Esophagus squamous epithelium (tissue), 5 donors: Measurements from ENCODE around the gene TRERF1. TPM values are rescaled to one million over a fixed set of nuclear protein-coding genes. Genes with fewer than 3 reads are reported as not detected.

Source experiments
- DNase-seq: peaks from one replicate; lab custom pipeline; 2025; lab: John Stamatoyannopoulos, UW
- H3K27ac ChIP-seq, 4 donors: fragments of 200-600 bp; sonication (generic); one replicate each; pipeline ENCODE4 v1.5.1; 2016 to 2019; ENCODE audit warnings: mild to moderate bottlenecking in 1 of 4
- H3K27me3 ChIP-seq, 4 donors: fragments of 200-600 bp; sonication (generic); 1 replicate in 3 of 4; 2 replicates in 1 of 4; pipeline versions ENCODE4 v1.5.1 to v1.6.0; 2017 to 2021; ENCODE audit warnings: antibody characterized with exemption in 1 of 4
- H3K36me3 ChIP-seq, 3 donors: fragments of 200-600 bp; sonication (generic); one replicate each; pipeline ENCODE4 v1.5.1; 2016 to 2019
- H3K4me1 ChIP-seq, 3 donors: fragments of 200-600 bp; sonication (generic); one replicate each; pipeline ENCODE4 v1.5.1; 2017 to 2019
- H3K4me3 ChIP-seq, 4 donors: fragments of 200-600 bp; sonication (generic); 1 replicate in 3 of 4; 2 replicates in 1 of 4; pipeline ENCODE4 v1.5.1; 2016 to 2019; ENCODE audit warnings: mild to moderate bottlenecking in 2 of 4, moderate library complexity in 1 of 4
- H3K9me3 ChIP-seq, 3 donors: fragments of 200-600 bp; sonication (generic); one replicate each; pipeline ENCODE4 v1.5.1; 2016 to 2019
- CTCF ChIP-seq, 6 experiments: fragments of 450-650 bp in 4 of 6; fragments of 200-600 bp in 2 of 6; sonication (generic) in 2 of 6; IDR thresholded peaks; one replicate each; pipeline ENCODE4 v1.5.1; 2016 to 2019; ENCODE audit warnings: antibody characterized with exemption in 6 of 6, mild to moderate bottlenecking in 4 of 6, moderate library complexity in 4 of 6
- POLR2A ChIP-seq, 4 donors: fragments of 450-650 bp; IDR thresholded peaks; one replicate each; pipeline ENCODE4 v1.6.1; 2017; ENCODE audit warnings: antibody characterized with exemption in 4 of 4, mild to moderate bottlenecking in 4 of 4, moderate library complexity in 3 of 4
- WGBS, 2 donors: methylation state at CpG; one replicate each; pipeline ENCODE4 v1.1.5; 2018; 5-methylcytosine and 5-hydroxymethylcytosine counted together
- intact Hi-C: fragments of 100-400 bp; cut with DNase I; formaldehyde crosslinking; loops from one replicate; pipeline ENCODE4 v1.15.0; 2022
- total RNA-seq, 4 donors: library from RNA; depleted of rRNA; stranded (reverse); fragments of >200 nt; gene quantifications; one replicate each; pipeline ENCODE4 v1.1.0, GENCODE V29; 2016
- donor health status: DM: yes; HTN: yes; CAD: no.

The TRERF1 gene
- total RNA-seq, 4 donors from 2014 or later, result 5.5 to 13.8 (median 11.5) TPM

- TF ChIP-seq CTCF (IDR thresholded peaks at IDR 0.05), result no peak
- TF ChIP-seq POLR2A (IDR thresholded peaks at IDR 0.05), result no peak
- Histone ChIP-seq H3K4me1 (peaks cover 0 to 35% (median 0%) of the 10 kb centered on the region in 3 donors), H3K9me3 (no peaks in the 10 kb centered on the region), H3K27ac (no peak overlapping the region), H3K4me3 (no peak overlapping the region), H3K27me3 (no peaks in the 10 kb centered on the region), H3K36me3 (no peaks in the 10 kb centered on the region)
- DNase-seq, result no peak
- 80 to 89% methylated on average over 3 to 5 of the region's 6 CpGs for WGBS, 2 donors
- intact Hi-C loops, result no loop called here
Measured at GRCh38 chr6:42383421-42384205, 68.1 kb downstream of the TRERF1 start.

- Histone ChIP-seq H3K4me1 (peaks cover 0 to 42% (median 0%) of the 10 kb centered on the region in 3 donors), H3K4me3 (no peak overlapping the region), H3K36me3 (no peaks in the 10 kb centered on the region), H3K27me3 (no peaks in the 10 kb centered on the region), H3K27ac (no peak overlapping the region), H3K9me3 (no peaks in the 10 kb centered on the region)
- TF ChIP-seq CTCF (IDR thresholded peaks at IDR 0.05) (no peak), POLR2A (IDR thresholded peaks at IDR 0.05) (no peak)
- no peak for DNase-seq
- 87 to 89% methylated on average over 3 of the region's 3 CpGs for WGBS, 2 donors
- intact Hi-C loops, result no loop called here
Measured at GRCh38 chr6:42381850-42382249, 69.9 kb downstream of the TRERF1 start.

GRCh38 chr6:42380228-42380979, 71.3 kb downstream of the TRERF1 start:
- peak in 1 of 4 donors; percentile 18 for TF ChIP-seq POLR2A (IDR thresholded peaks at IDR 0.05)
- TF ChIP-seq CTCF (IDR thresholded peaks at IDR 0.05), result no peak
- Histone ChIP-seq H3K9me3 (no peaks in the 10 kb centered on the region), H3K27me3 (no peaks in the 10 kb centered on the region), H3K36me3 (no peaks in the 10 kb centered on the region), H3K27ac (peak overlapping the region in 1 of 4 donors; percentile 11), H3K4me1 (peaks cover 0 to 34% (median 0%) of the 10 kb centered on the region in 3 donors), H3K4me3 (no peak overlapping the region)
- intact Hi-C loops, result no loop called here
- WGBS, 2 donors, result 50 to 75% methylated on average over 3 of the region's 4 CpGs
- no peak for DNase-seq

GRCh38 chr6:42378536-42378935, 73.2 kb downstream of the TRERF1 start:
- TF ChIP-seq POLR2A (IDR thresholded peaks at IDR 0.05) (no peak), CTCF (IDR thresholded peaks at IDR 0.05) (no peak)
- no peaks in the 10 kb centered on the region for H3K27me3 ChIP-seq
- peaks cover 0 to 46% (median 5%) of the 10 kb centered on the region in 3 donors for H3K4me1 ChIP-seq
- H3K9me3 ChIP-seq, result no peaks in the 10 kb centered on the region
- no peak overlapping the region for H3K27ac ChIP-seq
- H3K36me3 ChIP-seq, result peaks cover 0 to 6% (median 0%) of the 10 kb centered on the region in 3 donors
- no peak overlapping the region for H3K4me3 ChIP-seq
- intact Hi-C loops, result no loop called here
- no peak for DNase-seq
- WGBS, 2 donors, result 53 to 61% methylated on average over 2 to 3 of the region's 3 CpGs

GRCh38 chr6:42378125-42378524, 73.6 kb downstream of the TRERF1 start:
- no peaks in the 10 kb centered on the region for H3K27me3 ChIP-seq
- WGBS, 2 donors, result 55 to 82% methylated on average over 5 of the region's 5 CpGs
- no peak for TF ChIP-seq POLR2A (IDR thresholded peaks at IDR 0.05)
- no peak for TF ChIP-seq CTCF (IDR thresholded peaks at IDR 0.05)
- H3K9me3 ChIP-seq, result no peaks in the 10 kb centered on the region
- H3K36me3 ChIP-seq, result peaks cover 0 to 6% (median 0%) of the 10 kb centered on the region in 3 donors
- H3K27ac ChIP-seq, result peak overlapping the region in 1 of 4 donors; percentile 29
- intact Hi-C loops, result no loop called here
- no peak for DNase-seq
- no peak overlapping the region for H3K4me3 ChIP-seq
- peaks cover 0 to 50% (median 5%) of the 10 kb centered on the region in 3 donors for H3K4me1 ChIP-seq
